HCT116 (cell line): ENCODE data around the gene ELF5. TPM values are rescaled to one million over a fixed set of nuclear protein-coding genes. Genes with fewer than 3 reads are reported as not detected.

Experiments used
- ATAC-seq: fragments of 200-7000 bp; cut with Tn5 transposase; 2 replicates; pipeline ENCODE4 v1.9.1; 2020; ENCODE audit warnings: mild to moderate bottlenecking, moderate library complexity
- BruUV-seq: library from RNA; stranded (reverse); fragments of 400-500 nt; replicated peaks from 2 replicates; lab custom pipeline; 2021; lab: Mats Ljungman, UMichigan
- CTCF ChIA-PET: fragments of 300-600 bp; sonication (Branson Sonifier 250); formaldehyde crosslinking; loops from one replicate; lab custom pipeline; 2021; ENCODE audit warnings: antibody characterized with exemption; lab: Charles Lee
- POLR2A ChIA-PET: fragments of 300-600, 350-600 bp; sonication (Branson Sonifier 250); formaldehyde crosslinking; loops from one replicate; lab custom pipeline; 2021; ENCODE audit warnings: antibody characterized with exemption; lab: Charles Lee
- RAD21 ChIA-PET, 2 experiments: fragments of 300-600 bp; sonication (Branson Sonifier 250); formaldehyde crosslinking; loops; one replicate each; lab custom pipeline; 2023; ENCODE audit warnings: low total read pairs in 2 of 2; ENCODE audit not compliant: uncharacterized antibody in 2 of 2, unreplicated experiment in 2 of 2, low non-redundant PET in 1 of 2; lab: Charles Lee
- DNase-seq: peaks from one replicate; pipeline ENCODE4 v3.0.0-alpha.2; 2010; ENCODE audit warnings: low read depth, low spot score
- H2AFZ ChIP-seq: fragments of 200-600 bp; shearing (Covaris generic), sonication (generic); 2 replicates; pipeline ENCODE4 v1.6.1; 2017; ENCODE audit warnings: low read depth, mixed run types, mixed read lengths, antibody characterized with exemption, low read length; ENCODE audit not compliant: poor library complexity, severe bottlenecking
- H3K27ac ChIP-seq: 2 replicates; pipeline ENCODE4 v1.5.1; 2012; ENCODE audit warnings: low read depth, low read length
- H3K27me3 ChIP-seq: fragments of 200-600 bp; sonication (generic); 2 replicates; pipeline ENCODE4 v1.6.1; 2016; ENCODE audit warnings: mixed run types, low read length, mixed read lengths; ENCODE audit not compliant: insufficient read depth
- H3K36me3 ChIP-seq, 2 experiments: fragments of 200-500 bp in 1 of 2; fragments of 200-600 bp in 1 of 2; sonication (Bioruptor generic) in 1 of 2; sonication (generic) in 1 of 2; 2 replicates each; pipeline versions ENCODE4 v1.5.1 to v1.6.1; 2014 to 2016; ENCODE audit warnings: low read length in 2 of 2, inconsistent platforms in 1 of 2, mixed read lengths in 1 of 2, mixed run types in 1 of 2; ENCODE audit not compliant: insufficient read depth in 2 of 2, control insufficient read depth in 1 of 2
- H3K4me1 ChIP-seq, 2 experiments: fragments of 200-600 bp in 1 of 2; sonication (generic) in 1 of 2; 2 replicates each; pipeline versions ENCODE4 v1.5.1 to v1.6.1; 2012 to 2017; ENCODE audit warnings: low read length in 2 of 2, inconsistent platforms in 1 of 2, mild to moderate bottlenecking in 1 of 2, mixed read lengths in 1 of 2, mixed run types in 1 of 2, moderate library complexity in 1 of 2; ENCODE audit not compliant: insufficient read depth in 2 of 2, control insufficient read depth in 1 of 2
- H3K4me2 ChIP-seq: fragments of 200-600 bp; sonication (generic); 2 replicates; pipeline ENCODE4 v1.6.1; 2017; ENCODE audit warnings: mixed run types, low read length, mixed read lengths
- H3K4me3 ChIP-seq, 2 experiments: fragments of 200-600 bp in 1 of 2; sonication (generic) in 1 of 2; replicated peaks in 1 of 2; 2 replicates each; pipeline ENCODE4 v1.5.1; 2011 to 2016; ENCODE audit warnings: low read length in 2 of 2, control low read depth in 1 of 2, low read depth in 1 of 2, mild to moderate bottlenecking in 1 of 2, mixed read lengths in 1 of 2, mixed run types in 1 of 2
- H3K79me2 ChIP-seq: fragments of 200-600 bp; sonication (generic); 2 replicates; pipeline ENCODE4 v1.6.1; 2017; ENCODE audit warnings: mild to moderate bottlenecking, mixed run types, low read length, moderate library complexity, mixed read lengths; ENCODE audit not compliant: insufficient read depth
- H3K9ac ChIP-seq: fragments of 200-600 bp; sonication (generic); 2 replicates; pipeline ENCODE4 v1.6.1; 2016; ENCODE audit warnings: low read length, mixed read lengths
- H3K9me2 ChIP-seq: fragments of 200-600 bp; sonication (generic), shearing (Covaris generic); 2 replicates; pipeline ENCODE4 v1.6.1; 2017; ENCODE audit warnings: mixed run types, mild to moderate bottlenecking, moderate library complexity; ENCODE audit not compliant: insufficient read depth
- H3K9me3 ChIP-seq, 2 experiments: fragments of 200-500 bp in 1 of 2; fragments of 200-600 bp in 1 of 2; sonication (Bioruptor generic) in 1 of 2; sonication (generic) in 1 of 2; 2 replicates each; pipeline ENCODE4 v1.6.1; 2014 to 2017; ENCODE audit warnings: low read length in 2 of 2, mixed read lengths in 2 of 2, inconsistent platforms in 1 of 2, low read depth in 1 of 2, mild to moderate bottlenecking in 1 of 2, mixed run types in 1 of 2, moderate library complexity in 1 of 2; ENCODE audit not compliant: control insufficient read depth in 1 of 2, insufficient read depth in 1 of 2
- H4K20me1 ChIP-seq: fragments of 200-600 bp; sonication (generic), shearing (Covaris generic); 2 replicates; pipeline ENCODE4 v1.6.1; 2017; ENCODE audit warnings: mixed run types, mild to moderate bottlenecking, moderate library complexity; ENCODE audit not compliant: insufficient read depth
- EGR1 ChIP-seq: IDR thresholded peaks from 2 replicates; pipeline ENCODE4 v1.6.1; 2012; ENCODE audit warnings: low read depth
- POLR2AphosphoS5 ChIP-seq: IDR thresholded peaks from 2 replicates; pipeline ENCODE4 v1.6.1; 2011; ENCODE audit warnings: mild to moderate bottlenecking, low read depth, low read length, moderate library complexity
- RAD21 ChIP-seq: IDR thresholded peaks from 2 replicates; pipeline ENCODE4 v1.6.1; 2012; ENCODE audit warnings: low read depth, mild to moderate bottlenecking
- intact Hi-C: fragments of 100-400 bp; cut with micrococcal nuclease; formaldehyde crosslinking; loops from 2 replicates; pipeline ENCODE4 v1.10.0; 2022
- total RNA-seq: library from RNA; stranded (reverse); gene quantifications from one replicate; pipeline ENCODE4 v1.2.1, GENCODE V29; 2021; ENCODE audit not compliant: unreplicated experiment
- TF ChIP-seq, protein P1 (sequence below): IDR thresholded peaks from 2 replicates; pipeline ENCODE4 v1.6.1; 2012
- TF ChIP-seq, protein P2 (sequence below), 3 experiments: fragments of 200-600 bp in 1 of 3; sonication (generic) in 1 of 3; IDR thresholded peaks in 2 of 3; conservative IDR thresholded peaks in 1 of 3; 2 replicates each; pipeline ENCODE4 v1.5.1; 2012 to 2017; ENCODE audit warnings: low read depth in 2 of 3, low read length in 2 of 3, antibody characterized with exemption in 1 of 3, borderline replicate concordance in 1 of 3, control low read depth in 1 of 3, mild to moderate bottlenecking in 1 of 3, mixed read lengths in 1 of 3, mixed run types in 1 of 3, moderate library complexity in 1 of 3; ENCODE audit not compliant: insufficient read depth in 1 of 3

Gene ELF5
- total RNA-seq, 1 experiment from 2014 or later: 0.32 TPM

DNA sequence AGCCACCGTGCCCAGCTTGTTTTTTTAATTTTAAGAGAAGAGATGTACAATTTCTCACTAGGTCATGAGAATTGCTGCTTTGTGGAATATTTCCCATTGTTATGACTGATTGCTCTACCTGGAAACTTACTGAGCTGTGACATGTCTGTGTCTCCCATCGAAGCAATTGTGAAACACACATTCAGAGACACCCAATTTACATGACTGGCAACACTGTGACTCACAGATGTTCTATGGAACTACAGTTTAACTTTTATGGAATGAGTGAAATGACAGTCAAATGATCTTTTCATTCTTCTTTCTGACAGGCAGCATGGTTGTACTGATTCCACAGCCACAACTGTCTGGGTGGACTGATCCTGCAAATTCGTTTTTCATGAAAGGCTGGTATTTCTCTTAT is 32.3 kb downstream of the ELF5 start:
- H3K27ac ChIP-seq: no peak overlapping the region
- TF ChIP-seq RAD21: no peak
- H3K27me3 ChIP-seq: no peaks in the 10 kb centered on the region
- H2AFZ ChIP-seq: no peak overlapping the region
- no peaks in the 10 kb centered on the region for H3K79me2 ChIP-seq
- intact Hi-C loops: no loop called here
- ChIA-PET RAD21 (no interaction called here), POLR2A (no interaction called here), CTCF (no interaction called here)
- H3K9me3 ChIP-seq: no peaks in the 10 kb centered on the region
- no peak overlapping the region for H3K9ac ChIP-seq
- ATAC-seq (no peak), DNase-seq (no peak)
- H3K4me2 ChIP-seq: no peak overlapping the region
- no TSS peak for BruUV-seq
- no peak overlapping the region for H3K4me3 ChIP-seq
- no peaks in the 10 kb centered on the region for H4K20me1 ChIP-seq
- peaks cover 12 to 26% of the 10 kb centered on the region in 2 experiments; a peak in 3 of 4 replicates for H3K4me1 ChIP-seq
- no peaks in the 10 kb centered on the region for H3K36me3 ChIP-seq
- no peaks in the 10 kb centered on the region for H3K9me2 ChIP-seq

DNA sequence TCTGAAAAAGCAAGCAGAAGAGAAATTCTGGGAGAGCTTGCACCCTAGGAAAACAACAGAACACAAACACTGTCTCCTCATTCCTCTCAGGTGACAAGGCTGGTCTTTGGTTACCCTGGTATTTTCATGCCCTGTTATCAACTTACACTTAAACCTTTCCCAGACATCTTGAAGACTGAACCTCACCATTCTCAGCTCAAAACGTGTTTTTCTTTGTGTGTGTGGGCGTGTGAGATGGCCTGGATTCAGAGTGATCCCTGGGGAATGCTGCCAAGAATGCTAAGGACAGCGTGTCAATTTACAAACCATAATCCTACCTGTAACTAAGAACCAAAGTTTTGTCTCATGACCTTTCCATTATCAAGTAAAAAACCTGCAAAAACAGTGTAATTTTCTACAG is 33.3 kb downstream of the ELF5 start:
- BruUV-seq: no TSS peak
- Histone ChIP-seq H3K9me2 (no peaks in the 10 kb centered on the region), H3K27me3 (no peaks in the 10 kb centered on the region), H3K36me3 (no peaks in the 10 kb centered on the region), H4K20me1 (no peaks in the 10 kb centered on the region), H2AFZ (peak overlapping the region; percentile 3), H3K9me3 (no peaks in the 10 kb centered on the region), H3K4me2 (peak overlapping the region; percentile 18), H3K79me2 (no peaks in the 10 kb centered on the region), H3K4me3 (no peak overlapping the region), H3K4me1 (peaks cover 12 to 30% of the 10 kb centered on the region in 2 experiments; a peak in 3 of 4 replicates), H3K27ac (no peak overlapping the region), H3K9ac (no peak overlapping the region)
- POLR2A ChIA-PET: no interaction called here
- intact Hi-C loops: no loop called here
- CTCF ChIA-PET: interaction anchor here (0.7 to 1.2 kb wide), 4 partner anchors 12 to 306 kb away, joined by 3 to 4 read pairs (median 4); no protein-coding TSS in a partner anchor
- RAD21 ChIA-PET: no interaction called here
- no peak for ATAC-seq
- TF ChIP-seq, protein P1, sequence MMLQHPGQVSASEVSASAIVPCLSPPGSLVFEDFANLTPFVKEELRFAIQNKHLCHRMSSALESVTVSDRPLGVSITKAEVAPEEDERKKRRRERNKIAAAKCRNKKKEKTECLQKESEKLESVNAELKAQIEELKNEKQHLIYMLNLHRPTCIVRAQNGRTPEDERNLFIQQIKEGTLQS: no peak
- TF ChIP-seq, protein P2, sequence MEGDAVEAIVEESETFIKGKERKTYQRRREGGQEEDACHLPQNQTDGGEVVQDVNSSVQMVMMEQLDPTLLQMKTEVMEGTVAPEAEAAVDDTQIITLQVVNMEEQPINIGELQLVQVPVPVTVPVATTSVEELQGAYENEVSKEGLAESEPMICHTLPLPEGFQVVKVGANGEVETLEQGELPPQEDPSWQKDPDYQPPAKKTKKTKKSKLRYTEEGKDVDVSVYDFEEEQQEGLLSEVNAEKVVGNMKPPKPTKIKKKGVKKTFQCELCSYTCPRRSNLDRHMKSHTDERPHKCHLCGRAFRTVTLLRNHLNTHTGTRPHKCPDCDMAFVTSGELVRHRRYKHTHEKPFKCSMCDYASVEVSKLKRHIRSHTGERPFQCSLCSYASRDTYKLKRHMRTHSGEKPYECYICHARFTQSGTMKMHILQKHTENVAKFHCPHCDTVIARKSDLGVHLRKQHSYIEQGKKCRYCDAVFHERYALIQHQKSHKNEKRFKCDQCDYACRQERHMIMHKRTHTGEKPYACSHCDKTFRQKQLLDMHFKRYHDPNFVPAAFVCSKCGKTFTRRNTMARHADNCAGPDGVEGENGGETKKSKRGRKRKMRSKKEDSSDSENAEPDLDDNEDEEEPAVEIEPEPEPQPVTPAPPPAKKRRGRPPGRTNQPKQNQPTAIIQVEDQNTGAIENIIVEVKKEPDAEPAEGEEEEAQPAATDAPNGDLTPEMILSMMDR (IDR thresholded peaks at IDR 0.05 in 2 of 3, conservative IDR thresholded peaks at IDR 0.05 in 1 of 3; ENCODE audit: borderline replicate concordance in 1 of 3, insufficient read depth in 1 of 3, low read depth in 2 of 3, low read length in 2 of 3): no peak
- peak; percentile 60; the same call in 1 of the 2 replicates for TF ChIP-seq EGR1
- no peak for TF ChIP-seq POLR2AphosphoS5
- DNase-seq: no peak
